SU-DHL-6 (cell line): ENCODE measurements around the gene TMEM204.

ENCODE experiments used
- EZH2phosphoT487 ChIP-seq: fragments of 200-600 bp; sonication (generic), shearing (Covaris generic); conservative IDR thresholded peaks from 2 replicates; pipeline ENCODE4 v1.6.1; 2018; ENCODE audit warnings: mild to moderate bottlenecking, antibody characterized with exemption, low read length, moderate library complexity, mixed read lengths
- TF ChIP-seq, protein P1 (sequence below): fragments of 200-600 bp; sonication (generic); IDR thresholded peaks from one replicate; pipeline ENCODE4 v1.5.1; 2017; ENCODE audit warnings: antibody characterized with exemption, mild to moderate bottlenecking, low read length, moderate library complexity; ENCODE audit not compliant: insufficient read depth, poor library complexity, severe bottlenecking

DNA sequence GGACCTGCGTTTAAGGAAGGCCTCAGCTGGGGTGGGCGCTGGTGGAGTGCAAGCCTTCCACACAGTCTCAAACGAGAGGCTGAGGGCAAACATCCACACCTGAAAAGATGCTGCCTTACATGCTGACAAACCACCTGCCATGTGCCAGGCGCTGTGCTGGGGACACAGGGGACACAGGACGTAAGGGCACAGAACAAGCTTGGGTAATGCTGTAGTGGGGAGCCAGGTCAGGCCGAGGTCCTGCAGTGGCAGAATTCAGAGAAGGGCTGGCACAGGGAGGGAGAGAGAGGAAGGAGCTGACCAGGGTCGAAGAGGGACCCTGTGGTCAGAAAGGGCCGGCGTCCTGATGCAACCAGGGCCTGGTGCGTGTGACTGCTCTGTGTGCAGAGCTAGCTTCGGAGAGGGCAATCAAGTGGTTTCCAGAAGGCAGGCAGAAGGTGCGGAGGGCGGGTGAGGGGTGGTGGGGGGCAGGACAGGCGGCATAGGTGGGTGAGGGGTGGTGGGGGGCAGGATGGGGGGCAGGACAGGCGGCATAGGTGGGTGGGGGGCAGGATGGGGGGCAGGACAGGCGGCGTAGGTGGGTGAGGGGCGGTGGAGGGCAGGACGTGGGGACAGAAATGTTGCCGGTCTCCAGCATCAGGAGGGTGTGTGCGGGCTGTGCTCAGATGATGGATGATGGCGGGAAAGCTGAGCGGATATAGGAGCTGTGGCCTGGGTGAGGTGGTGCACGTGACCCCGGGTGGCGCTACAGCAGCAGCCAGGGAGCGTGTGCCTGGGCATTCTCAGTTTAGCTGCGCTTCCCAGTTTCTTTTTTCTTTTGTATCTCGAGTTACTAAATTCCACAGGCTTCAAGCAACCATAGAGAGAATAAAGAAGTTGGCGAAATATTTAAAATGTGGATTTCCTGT is 21.6 kb upstream of the TMEM204 start:
- TF ChIP-seq, protein P1, sequence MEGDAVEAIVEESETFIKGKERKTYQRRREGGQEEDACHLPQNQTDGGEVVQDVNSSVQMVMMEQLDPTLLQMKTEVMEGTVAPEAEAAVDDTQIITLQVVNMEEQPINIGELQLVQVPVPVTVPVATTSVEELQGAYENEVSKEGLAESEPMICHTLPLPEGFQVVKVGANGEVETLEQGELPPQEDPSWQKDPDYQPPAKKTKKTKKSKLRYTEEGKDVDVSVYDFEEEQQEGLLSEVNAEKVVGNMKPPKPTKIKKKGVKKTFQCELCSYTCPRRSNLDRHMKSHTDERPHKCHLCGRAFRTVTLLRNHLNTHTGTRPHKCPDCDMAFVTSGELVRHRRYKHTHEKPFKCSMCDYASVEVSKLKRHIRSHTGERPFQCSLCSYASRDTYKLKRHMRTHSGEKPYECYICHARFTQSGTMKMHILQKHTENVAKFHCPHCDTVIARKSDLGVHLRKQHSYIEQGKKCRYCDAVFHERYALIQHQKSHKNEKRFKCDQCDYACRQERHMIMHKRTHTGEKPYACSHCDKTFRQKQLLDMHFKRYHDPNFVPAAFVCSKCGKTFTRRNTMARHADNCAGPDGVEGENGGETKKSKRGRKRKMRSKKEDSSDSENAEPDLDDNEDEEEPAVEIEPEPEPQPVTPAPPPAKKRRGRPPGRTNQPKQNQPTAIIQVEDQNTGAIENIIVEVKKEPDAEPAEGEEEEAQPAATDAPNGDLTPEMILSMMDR: no peak
- no peak for TF ChIP-seq EZH2phosphoT487
